Measurements from ENCODE around the gene ALPI. TPM values are rescaled to one million over a fixed set of nuclear protein-coding genes. Genes with fewer than 3 reads are reported as not detected.
"Not testable (repeated sequence)": the region's sequence is repeated elsewhere in the genome, so short reads cannot be mapped to it uniquely, and the experiment has no call there.

ALPI gene
- total RNA-seq, 2 donors from 2014 or later: not detected

DNA sequence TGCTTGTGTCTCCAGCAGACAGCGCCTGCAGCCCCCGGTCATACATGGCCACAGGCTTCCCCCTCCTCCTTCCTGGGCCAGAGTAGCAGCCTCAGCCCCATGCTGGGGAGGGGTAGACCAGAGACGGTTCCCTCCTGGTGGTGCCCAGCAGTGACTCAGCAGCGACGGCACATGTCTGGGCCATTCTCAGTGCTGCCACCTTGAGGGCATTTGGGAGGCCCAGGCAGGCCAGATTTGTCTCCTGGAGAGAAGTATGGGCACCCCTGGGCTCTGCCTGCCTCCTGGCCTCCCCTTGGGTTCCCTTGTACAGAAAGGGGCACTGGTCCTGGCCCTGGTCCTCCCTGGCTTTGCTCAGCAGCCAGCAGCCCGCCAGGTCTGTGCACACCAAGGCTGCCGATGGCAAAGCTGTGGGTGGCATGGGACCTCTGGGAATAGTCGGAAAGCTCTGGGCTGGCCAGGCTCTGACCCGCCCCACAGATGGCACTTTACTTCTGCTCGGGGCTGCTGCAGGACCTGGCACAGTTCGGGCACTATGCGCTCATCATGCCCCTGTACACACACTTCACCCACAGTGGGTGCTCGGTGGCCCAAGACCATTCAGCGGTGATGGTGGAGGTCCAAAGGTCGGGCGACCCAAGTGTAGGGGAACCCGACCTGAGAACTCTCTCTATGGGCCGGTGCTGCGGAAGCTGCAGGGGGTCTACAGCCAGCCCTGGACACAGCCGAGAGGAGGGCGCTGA is 11.4 kb upstream of the ALPI start:
- WGBS: 83% methylated on average over 21 of the region's 21 CpGs
- Histone ChIP-seq H3K4me1 (replicated peaks) (no peaks in the 10 kb centered on the region), H3K4me3 (no peak overlapping the region), H3K36me3 (no peaks in the 10 kb centered on the region), H3K27me3 (replicated peaks; ENCODE audit: insufficient read depth) (no peaks in the 10 kb centered on the region), H3K9me3 (no peaks in the 10 kb centered on the region), H3K27ac (no peak overlapping the region)
- intact Hi-C loops (cut with DNase I): no loop called here
- DNase-seq (ENCODE audit: low spot score): no peak
- TF ChIP-seq POLR2A (IDR thresholded peaks at IDR 0.05): no peak
- TF ChIP-seq, protein P1, sequence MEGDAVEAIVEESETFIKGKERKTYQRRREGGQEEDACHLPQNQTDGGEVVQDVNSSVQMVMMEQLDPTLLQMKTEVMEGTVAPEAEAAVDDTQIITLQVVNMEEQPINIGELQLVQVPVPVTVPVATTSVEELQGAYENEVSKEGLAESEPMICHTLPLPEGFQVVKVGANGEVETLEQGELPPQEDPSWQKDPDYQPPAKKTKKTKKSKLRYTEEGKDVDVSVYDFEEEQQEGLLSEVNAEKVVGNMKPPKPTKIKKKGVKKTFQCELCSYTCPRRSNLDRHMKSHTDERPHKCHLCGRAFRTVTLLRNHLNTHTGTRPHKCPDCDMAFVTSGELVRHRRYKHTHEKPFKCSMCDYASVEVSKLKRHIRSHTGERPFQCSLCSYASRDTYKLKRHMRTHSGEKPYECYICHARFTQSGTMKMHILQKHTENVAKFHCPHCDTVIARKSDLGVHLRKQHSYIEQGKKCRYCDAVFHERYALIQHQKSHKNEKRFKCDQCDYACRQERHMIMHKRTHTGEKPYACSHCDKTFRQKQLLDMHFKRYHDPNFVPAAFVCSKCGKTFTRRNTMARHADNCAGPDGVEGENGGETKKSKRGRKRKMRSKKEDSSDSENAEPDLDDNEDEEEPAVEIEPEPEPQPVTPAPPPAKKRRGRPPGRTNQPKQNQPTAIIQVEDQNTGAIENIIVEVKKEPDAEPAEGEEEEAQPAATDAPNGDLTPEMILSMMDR (IDR thresholded peaks at IDR 0.05): peak in 3 of 4 experiments; percentile 16 to 32 (median 26)

DNA sequence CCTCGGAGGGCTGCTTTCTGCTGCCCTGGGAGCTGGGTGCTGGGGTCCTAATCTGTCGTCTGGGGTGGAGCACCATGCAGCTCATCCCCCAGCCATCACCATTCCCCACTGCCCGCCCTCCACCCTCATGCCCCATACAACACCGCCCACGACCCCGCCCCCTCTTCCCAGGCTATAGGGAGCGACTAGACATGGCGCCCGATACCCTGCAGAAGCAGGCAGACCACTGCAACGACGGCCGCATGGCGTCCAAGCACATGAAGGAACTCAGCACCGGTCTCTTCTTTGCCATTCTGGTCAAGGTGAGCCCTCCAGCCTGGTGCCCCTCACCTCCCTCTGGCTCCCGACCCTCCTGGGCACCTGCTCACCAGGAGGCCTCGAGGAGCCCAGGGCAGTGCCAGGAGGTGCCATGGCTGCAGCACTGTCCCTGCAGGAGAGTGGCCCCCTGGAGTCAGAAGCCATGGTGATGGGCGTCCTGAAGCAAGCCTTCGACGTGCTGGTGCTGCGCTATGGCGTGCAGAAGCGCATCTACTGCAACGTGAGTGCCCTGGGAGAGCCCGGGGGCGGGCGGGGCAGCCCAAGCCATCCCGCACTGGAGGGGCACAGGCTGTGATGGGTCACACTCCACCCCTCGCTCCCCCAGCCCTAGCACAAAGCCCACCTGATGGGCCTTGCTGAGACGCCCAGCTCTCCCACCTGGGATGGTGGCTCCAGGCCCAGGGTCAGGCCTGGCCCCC is 10.6 kb upstream of the ALPI start:
- H3K36me3 ChIP-seq; H3K27me3 ChIP-seq (replicated peaks; ENCODE audit: insufficient read depth); DNase-seq (ENCODE audit: low spot score); H3K9me3 ChIP-seq; H3K4me3 ChIP-seq; H3K4me1 ChIP-seq (replicated peaks); intact Hi-C loops (cut with DNase I); H3K27ac ChIP-seq: not testable (repeated sequence)
- 83% methylated on average over 12 of the region's 29 CpGs for WGBS

- H3K27ac ChIP-seq; H3K9me3 ChIP-seq; DNase-seq (ENCODE audit: low spot score); H3K27me3 ChIP-seq (replicated peaks; ENCODE audit: insufficient read depth); H3K4me1 ChIP-seq (replicated peaks); H3K4me3 ChIP-seq; H3K36me3 ChIP-seq; intact Hi-C loops (cut with DNase I): not testable (repeated sequence)
- WGBS: 58% methylated on average over 4 of the region's 9 CpGs
- TF ChIP-seq, protein P1 (IDR thresholded peaks at IDR 0.05): peak in 1 of 4 experiments; percentile 30
These were observed 9.6 kb upstream of the ALPI start for GRCh38 chr2:232446266-232446777.

DNA sequence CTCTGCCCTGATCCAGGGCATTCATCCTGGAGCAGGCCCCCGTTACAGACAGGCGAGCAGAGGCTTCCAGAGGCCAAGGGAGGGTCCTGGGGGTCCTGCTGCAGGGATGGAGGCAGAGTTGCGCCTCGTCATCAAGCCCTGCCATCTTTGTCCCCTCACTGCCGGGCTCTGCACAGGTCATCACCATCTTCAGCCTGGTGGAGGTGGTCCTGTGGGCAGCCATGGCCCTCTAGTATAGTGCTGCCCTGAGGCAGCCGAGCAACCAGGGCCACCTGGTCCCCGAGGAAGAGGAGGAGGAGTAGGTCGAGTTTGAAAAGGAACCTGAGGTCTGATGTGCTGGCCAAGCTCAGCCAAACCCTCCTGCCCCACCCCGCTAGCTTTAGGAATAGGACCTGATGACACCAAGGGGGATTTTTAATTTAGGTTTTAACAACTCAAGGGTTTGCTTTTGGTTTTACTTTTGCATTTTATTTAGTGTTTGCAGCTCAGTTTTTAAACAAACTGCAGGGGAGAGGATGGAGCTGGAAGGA is 8.8 kb upstream of the ALPI start:
- WGBS: 86% methylated on average over 9 of the region's 9 CpGs
- Histone ChIP-seq H3K4me3 (no peak overlapping the region), H3K27ac (no peak overlapping the region), H3K27me3 (replicated peaks; ENCODE audit: insufficient read depth) (no peaks in the 10 kb centered on the region), H3K4me1 (replicated peaks) (no peaks in the 10 kb centered on the region), H3K36me3 (no peaks in the 10 kb centered on the region), H3K9me3 (no peaks in the 10 kb centered on the region)
- TF ChIP-seq, protein P1 (IDR thresholded peaks at IDR 0.05): no peak
- TF ChIP-seq POLR2A (IDR thresholded peaks at IDR 0.05) (no peak), POLR2AphosphoS5 (IDR thresholded peaks at IDR 0.05) (no peak)
- DNase-seq (ENCODE audit: low spot score): no peak
- intact Hi-C loops (cut with DNase I): no loop called here

DNA sequence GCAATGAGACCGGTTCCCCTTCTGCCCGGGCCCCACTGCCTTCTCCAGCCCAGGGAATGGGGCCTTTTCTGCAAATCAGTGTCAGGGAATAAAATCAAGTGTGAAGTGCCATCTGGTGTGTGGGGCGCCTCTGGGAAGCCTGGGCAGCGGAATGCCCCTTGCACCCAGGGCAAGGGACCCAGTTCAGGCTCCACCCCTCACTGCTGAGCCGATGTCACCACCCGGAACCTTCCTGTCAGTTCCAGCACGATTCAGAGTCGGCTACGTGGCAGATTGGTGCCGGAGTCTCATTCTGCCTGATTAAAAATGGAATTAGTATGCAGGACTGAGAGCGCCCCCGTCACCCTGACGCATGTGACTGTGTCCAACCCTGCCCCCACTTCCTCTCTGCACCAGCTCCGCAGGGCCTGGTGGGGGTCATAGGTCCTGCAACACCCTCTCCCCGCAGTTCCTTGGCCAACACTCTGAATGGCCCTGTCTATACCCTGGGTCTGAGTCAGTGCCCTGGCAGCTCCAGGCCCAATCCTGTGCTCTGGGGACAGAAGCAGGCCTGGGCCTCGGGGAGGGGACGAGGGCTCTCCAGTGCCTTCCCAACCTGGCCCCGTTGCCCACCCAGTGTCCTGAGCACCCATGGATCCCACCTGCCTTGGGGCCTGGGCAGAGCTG is 8.2 kb upstream of the ALPI start:
- H3K9me3 ChIP-seq: no peaks in the 10 kb centered on the region
- no peak overlapping the region for H3K27ac ChIP-seq
- H3K4me1 ChIP-seq (replicated peaks): no peaks in the 10 kb centered on the region
- intact Hi-C loops (cut with DNase I): no loop called here
- no peak overlapping the region for H3K4me3 ChIP-seq
- TF ChIP-seq, protein P1 (IDR thresholded peaks at IDR 0.05): no peak
- TF ChIP-seq POLR2A (IDR thresholded peaks at IDR 0.05) (no peak), POLR2AphosphoS5 (IDR thresholded peaks at IDR 0.05) (no peak)
- no peaks in the 10 kb centered on the region for H3K36me3 ChIP-seq
- no peaks in the 10 kb centered on the region for H3K27me3 ChIP-seq (replicated peaks; ENCODE audit: insufficient read depth)
- DNase-seq (ENCODE audit: low spot score): no peak
- WGBS: 86% methylated on average over 13 of the region's 18 CpGs

All from prostate gland (tissue), 2 donors.